Activated CD4-positive, alpha-beta T cell treated with anti-CD3 and anti-CD28 coated beads, Interleukin-2, amount 10 ng/mL, durations not matched to agents 7 days and 5 days (primary cell): ENCODE results near the gene LCLAT1. TPM values are rescaled to one million over a fixed set of nuclear protein-coding genes. Genes with fewer than 3 reads are reported as not detected.

Experiments
- total RNA-seq, 2 experiments: library from RNA; stranded (reverse); gene quantifications; one replicate each; pipeline ENCODE4 v1.2.3, GENCODE V29; 2021

Gene LCLAT1
- total RNA-seq, 2 experiments from 2014 or later, result 20.7 to 24.6 TPM

Other genes starting within 250 kb of the LCLAT1 start
- 100 to 1,000 TPM; 136 to 146 TPM for gene LBH, start 215.7 kb upstream of the LCLAT1 start, total RNA-seq